CD4-positive, alpha-beta T cell (primary cell): ENCODE measurements around the gene C1R. TPM values are rescaled to one million over a fixed set of nuclear protein-coding genes. Genes with fewer than 3 reads are reported as not detected.
A peak's percentile ranks its signal among the peaks of the same experiment; 100 is the strongest.
"Not testable (repeated sequence)": the region's sequence is repeated elsewhere in the genome, so short reads cannot be mapped to it uniquely, and the experiment has no call there.

Experiments
- ATAC-seq: fragments of 200-7000 bp; cut with Tn5 transposase; one replicate; pipeline ENCODE4 v1.10.0; 2022; ENCODE audit warnings: mild to moderate bottlenecking; ENCODE audit not compliant: poor library complexity
- CTCF ChIA-PET: fragments of 350-600 bp; sonication (Branson Sonifier 250); formaldehyde crosslinking; loops from one replicate; lab custom pipeline; 2021; ENCODE audit warnings: antibody characterized with exemption, inconsistent platforms; lab: Charles Lee
- POLR2A ChIA-PET: fragments of 350-600 bp; sonication (Branson Sonifier 250); formaldehyde crosslinking; loops from one replicate; lab custom pipeline; 2021; ENCODE audit warnings: antibody characterized with exemption, inconsistent platforms; lab: Charles Lee
- DNase-seq, 14 experiments: peaks; one replicate each; pipeline ENCODE4 v3.0.0-alpha.2; 2013 to 2020; ENCODE audit warnings: mixed read lengths in 2 of 14
- H3K27ac ChIP-seq, 2 donors: one replicate each; pipeline versions ENCODE4 v1.5.1 to v1.7.0; 2013; ENCODE audit warnings: low read length in 2 of 2, low read depth in 1 of 2, mild to moderate bottlenecking in 1 of 2
- H3K27me3 ChIP-seq, 2 experiments: 1 replicate in 1 of 2; 2 replicates in 1 of 2; pipeline versions ENCODE4 v1.6.1 to v1.7.0; 2013; ENCODE audit warnings: low read length in 2 of 2, control low read depth in 1 of 2, mild to moderate bottlenecking in 1 of 2, moderate library complexity in 1 of 2; ENCODE audit not compliant: insufficient read depth in 2 of 2, control insufficient read depth in 1 of 2
- H3K36me3 ChIP-seq: one replicate; pipeline ENCODE4 v1.6.1; 2013; ENCODE audit warnings: low read length, control low read depth; ENCODE audit not compliant: insufficient read depth
- H3K4me1 ChIP-seq: one replicate; pipeline ENCODE4 v1.6.1; 2013; ENCODE audit warnings: low read length, control low read depth; ENCODE audit not compliant: insufficient read depth
- H3K4me3 ChIP-seq: one replicate; pipeline ENCODE4 v1.5.1; 2013; ENCODE audit warnings: mild to moderate bottlenecking, low read length, moderate library complexity
- H3K9me3 ChIP-seq, 2 experiments: 1 replicate in 1 of 2; 2 replicates in 1 of 2; pipeline versions ENCODE4 v1.6.1 to v1.7.0; 2013; ENCODE audit warnings: low read length in 2 of 2, mild to moderate bottlenecking in 2 of 2, control low read depth in 1 of 2, moderate library complexity in 1 of 2; ENCODE audit not compliant: control insufficient read depth in 1 of 2, insufficient read depth in 1 of 2
- H3K27ac Mint-ChIP-seq: one replicate; pipeline ENCODE4 v1.8.0; 2020; ENCODE audit warnings: mixed read lengths
- H3K27me3 Mint-ChIP-seq: one replicate; pipeline ENCODE4 v1.8.0; 2021; ENCODE audit warnings: mixed read lengths
- H3K36me3 Mint-ChIP-seq: one replicate; pipeline ENCODE4 v1.8.0; 2021; ENCODE audit warnings: low read depth, mixed read lengths
- H3K4me1 Mint-ChIP-seq: one replicate; pipeline ENCODE4 v1.8.0; 2021; ENCODE audit warnings: low read depth, mixed read lengths
- H3K4me3 Mint-ChIP-seq: one replicate; pipeline ENCODE4 v1.8.0; 2020; ENCODE audit warnings: mild to moderate bottlenecking, mixed read lengths
- H3K9me3 Mint-ChIP-seq: one replicate; pipeline ENCODE4 v1.8.0; 2020; ENCODE audit warnings: mixed read lengths
- intact Hi-C, 2 experiments: fragments of 100-400 bp; cut with DNase I in 1 of 2; cut with micrococcal nuclease in 1 of 2; formaldehyde crosslinking; loops; one replicate each; pipeline versions ENCODE4 v1.15.1 to v1.9.0; 2023 to 2025; cut with DNase I, micrococcal nuclease
- total RNA-seq, 174 experiments: library from RNA in 2 of 174; stranded (reverse) in 2 of 174; gene quantifications; one replicate each; pipeline ENCODE4 v1.2.3 and lab custom pipeline; 2021 to 2026
- TF ChIP-seq, protein P1 (sequence below): fragments of 200-600 bp; IDR thresholded peaks from one replicate; pipeline ENCODE4 v1.8.0; 2022; ENCODE audit warnings: antibody characterized with exemption, mild to moderate bottlenecking

C1R gene
- total RNA-seq, 2 experiments from 2014 or later = 3.1 to 4.0 TPM

DNA sequence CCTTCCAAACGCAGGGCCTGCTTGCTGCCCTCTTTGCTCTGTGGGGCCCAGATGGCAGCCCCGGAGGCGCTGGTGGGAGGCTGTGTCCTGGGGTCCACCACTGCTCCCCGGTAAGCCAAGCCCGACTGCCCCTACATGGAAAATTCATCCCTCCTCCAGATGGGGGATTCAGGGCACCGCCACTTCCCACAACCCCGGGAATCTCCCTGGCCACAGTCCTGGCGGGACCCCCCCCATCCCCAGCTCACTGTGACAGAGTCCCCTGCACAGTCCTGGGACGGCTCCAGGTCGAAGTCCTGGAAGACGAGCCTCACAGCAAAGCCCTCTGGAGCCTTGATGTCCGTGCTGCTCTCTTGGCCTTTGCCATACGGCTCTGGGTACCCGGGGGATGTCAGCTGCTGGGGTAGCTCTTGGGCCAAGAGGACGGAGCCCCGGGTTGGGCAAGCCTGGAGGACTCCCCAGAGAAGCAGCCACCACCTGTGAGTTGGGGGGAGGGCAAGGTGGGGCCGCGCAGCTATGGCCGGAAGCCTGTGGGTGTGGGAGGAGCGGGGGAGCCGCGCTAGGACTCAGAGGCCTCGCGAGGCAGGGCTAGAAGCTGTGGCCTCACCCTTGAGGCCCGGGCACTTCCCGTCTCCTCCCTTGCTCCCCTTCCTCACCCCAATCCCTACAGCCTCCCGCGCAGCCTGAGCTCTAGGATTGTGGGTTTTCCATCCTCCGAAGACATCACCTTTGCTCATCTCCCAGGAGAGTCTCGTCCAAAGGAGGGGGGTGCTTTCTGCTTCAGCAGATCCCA is 16.0 kb upstream of the C1R start:
- TF ChIP-seq, protein P1, sequence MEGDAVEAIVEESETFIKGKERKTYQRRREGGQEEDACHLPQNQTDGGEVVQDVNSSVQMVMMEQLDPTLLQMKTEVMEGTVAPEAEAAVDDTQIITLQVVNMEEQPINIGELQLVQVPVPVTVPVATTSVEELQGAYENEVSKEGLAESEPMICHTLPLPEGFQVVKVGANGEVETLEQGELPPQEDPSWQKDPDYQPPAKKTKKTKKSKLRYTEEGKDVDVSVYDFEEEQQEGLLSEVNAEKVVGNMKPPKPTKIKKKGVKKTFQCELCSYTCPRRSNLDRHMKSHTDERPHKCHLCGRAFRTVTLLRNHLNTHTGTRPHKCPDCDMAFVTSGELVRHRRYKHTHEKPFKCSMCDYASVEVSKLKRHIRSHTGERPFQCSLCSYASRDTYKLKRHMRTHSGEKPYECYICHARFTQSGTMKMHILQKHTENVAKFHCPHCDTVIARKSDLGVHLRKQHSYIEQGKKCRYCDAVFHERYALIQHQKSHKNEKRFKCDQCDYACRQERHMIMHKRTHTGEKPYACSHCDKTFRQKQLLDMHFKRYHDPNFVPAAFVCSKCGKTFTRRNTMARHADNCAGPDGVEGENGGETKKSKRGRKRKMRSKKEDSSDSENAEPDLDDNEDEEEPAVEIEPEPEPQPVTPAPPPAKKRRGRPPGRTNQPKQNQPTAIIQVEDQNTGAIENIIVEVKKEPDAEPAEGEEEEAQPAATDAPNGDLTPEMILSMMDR = no peak
- ATAC-seq = peak; percentile 90
- H3K9me3 ChIP-seq = no peaks in the 10 kb centered on the region
- no peaks in the 10 kb centered on the region for H3K27me3 ChIP-seq
- DNase-seq = peak; percentile 47 to 87 (median 70)
- CTCF ChIA-PET = interaction anchor here (0.8 to 3.4 kb wide), 6 partner anchors 15 to 239 kb away, joined by 3 to 16 read pairs (median 10); partner anchors contain the start of genes C12orf57, RNU7-1 and SPSB2
- Mint-ChIP-seq H3K27me3 (no peaks in the 10 kb centered on the region), H3K4me1 (peaks cover 50% of the 10 kb centered on the region), H3K4me3 (peak overlapping the region; percentile 93), H3K27ac (peak overlapping the region; percentile 93), H3K36me3 (peaks cover 45% of the 10 kb centered on the region), H3K9me3 (peaks cover 9% of the 10 kb centered on the region)
- H3K36me3 ChIP-seq = peaks cover 21% of the 10 kb centered on the region
- intact Hi-C loops = loop anchor here (2.0 to 5.0 kb wide), 2 partner anchors 91 to 137 kb away; partner anchors contain the start of genes LPCAT3 (in 2 of the 2), EMG1 (in 1 of the 2) and PHB2 (in 1 of the 2)
- POLR2A ChIA-PET = interaction anchor here (0.6 to 3.8 kb wide), 20 partner anchors 10 to 362 kb away, joined by 3 to 56 read pairs (median 6); partner anchors contain the start of genes C12orf57, C1R, CLSTN3 and ENO2
- peak overlapping the region; percentile 79 to 80 for H3K27ac ChIP-seq
- H3K4me3 ChIP-seq = peak overlapping the region; percentile 70
- H3K4me1 ChIP-seq = peaks cover 38% of the 10 kb centered on the region

- Histone ChIP-seq H3K9me3 (no peaks in the 10 kb centered on the region), H3K4me1 (peaks cover 38% of the 10 kb centered on the region), H3K36me3 (peaks cover 21% of the 10 kb centered on the region), H3K27me3 (no peaks in the 10 kb centered on the region), H3K4me3 (peak overlapping the region; percentile 70), H3K27ac (peak overlapping the region; percentile 79 to 80)
- Mint-ChIP-seq H3K9me3 (peaks cover 9% of the 10 kb centered on the region), H3K27ac (peak overlapping the region; percentile 93), H3K36me3 (peaks cover 50% of the 10 kb centered on the region), H3K27me3 (no peaks in the 10 kb centered on the region), H3K4me1 (peaks cover 53% of the 10 kb centered on the region), H3K4me3 (peak overlapping the region; percentile 93)
- CTCF ChIA-PET = interaction anchor here (0.8 to 3.4 kb wide), 5 partner anchors 15 to 238 kb away, joined by 3 to 16 read pairs (median 7); partner anchors contain the start of gene SPSB2
- intact Hi-C loops = loop anchor here (2.0 to 5.0 kb wide), 2 partner anchors 90 to 137 kb away; partner anchors contain the start of genes LPCAT3 (in 2 of the 2), EMG1 (in 1 of the 2) and PHB2 (in 1 of the 2)
- peak in 1 of 14 experiments; percentile 2 for DNase-seq
- POLR2A ChIA-PET = interaction anchor here (0.9 to 3.8 kb wide), 13 partner anchors 11 to 240 kb away, joined by 3 to 56 read pairs (median 8); partner anchors contain the start of genes C12orf57, C1R, CLSTN3 and ENO2
- no peak for ATAC-seq
- TF ChIP-seq, protein P1 = no peak
These were observed 15.4 kb upstream of the C1R start for GRCh38 chr12:7107636-7108002.

GRCh38 chr12:7107181-7107580 is 14.9 kb upstream of the C1R start:
- peak overlapping the region; percentile 73 for H3K4me3 Mint-ChIP-seq
- CTCF ChIA-PET = interaction anchor here (1.0 to 3.4 kb wide), 3 partner anchors 183 to 238 kb away, joined by 3 to 16 read pairs (median 7); partner anchors contain the start of gene SPSB2
- POLR2A ChIA-PET = interaction anchor here (0.7 to 3.8 kb wide), 10 partner anchors 11 to 239 kb away, joined by 3 to 56 read pairs (median 6); partner anchors contain the start of genes C12orf57, C1R, CLSTN3 and RBP5
- H3K4me1 Mint-ChIP-seq = peaks cover 57% of the 10 kb centered on the region
- not testable (repeated sequence) for H3K9me3 Mint-ChIP-seq, H3K27ac ChIP-seq, ATAC-seq, H3K27me3 Mint-ChIP-seq, H3K27me3 ChIP-seq, H3K9me3 ChIP-seq, DNase-seq
- peak overlapping the region; percentile 78 for H3K27ac Mint-ChIP-seq
- intact Hi-C loops = loop anchor here (5.0 kb wide), 1 partner anchor 90 kb away; the partner anchor contains the start of gene LPCAT3 (in 2 of the 2)
- peak overlapping the region; percentile 70 for H3K4me3 ChIP-seq
- peaks cover 25% of the 10 kb centered on the region for H3K36me3 ChIP-seq
- H3K4me1 ChIP-seq = peaks cover 42% of the 10 kb centered on the region
- peaks cover 54% of the 10 kb centered on the region for H3K36me3 Mint-ChIP-seq
